GM04504 (cell line): ENCODE measurements around the gene AIRE.

Experiments used
- DNase-seq: peaks from one replicate; pipeline ENCODE4 v3.0.0-alpha.2; 2012; ENCODE audit warnings: low read depth

The AIRE gene

DNA sequence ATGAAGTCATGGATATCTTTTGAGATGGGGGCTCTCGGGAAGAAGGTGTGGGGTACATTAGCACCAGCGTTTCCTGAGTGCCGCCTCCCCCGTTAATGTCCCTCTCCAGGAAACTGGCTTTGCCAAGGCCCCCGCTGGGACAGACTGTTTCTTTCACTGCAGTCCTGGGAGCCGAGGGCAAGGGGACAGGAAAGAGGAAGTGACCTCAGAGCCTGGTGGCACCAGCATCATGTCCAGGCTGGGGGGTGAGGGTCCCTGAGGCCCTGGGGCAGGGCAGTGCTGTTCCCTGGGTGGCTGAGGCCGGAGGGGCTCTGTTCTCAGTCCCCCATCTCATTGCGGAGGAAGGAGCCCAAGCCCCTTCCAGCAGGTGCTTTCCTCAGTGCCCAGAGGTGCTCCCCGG lies 20.0 kb downstream of the AIRE start:
- no peak for DNase-seq

DNA sequence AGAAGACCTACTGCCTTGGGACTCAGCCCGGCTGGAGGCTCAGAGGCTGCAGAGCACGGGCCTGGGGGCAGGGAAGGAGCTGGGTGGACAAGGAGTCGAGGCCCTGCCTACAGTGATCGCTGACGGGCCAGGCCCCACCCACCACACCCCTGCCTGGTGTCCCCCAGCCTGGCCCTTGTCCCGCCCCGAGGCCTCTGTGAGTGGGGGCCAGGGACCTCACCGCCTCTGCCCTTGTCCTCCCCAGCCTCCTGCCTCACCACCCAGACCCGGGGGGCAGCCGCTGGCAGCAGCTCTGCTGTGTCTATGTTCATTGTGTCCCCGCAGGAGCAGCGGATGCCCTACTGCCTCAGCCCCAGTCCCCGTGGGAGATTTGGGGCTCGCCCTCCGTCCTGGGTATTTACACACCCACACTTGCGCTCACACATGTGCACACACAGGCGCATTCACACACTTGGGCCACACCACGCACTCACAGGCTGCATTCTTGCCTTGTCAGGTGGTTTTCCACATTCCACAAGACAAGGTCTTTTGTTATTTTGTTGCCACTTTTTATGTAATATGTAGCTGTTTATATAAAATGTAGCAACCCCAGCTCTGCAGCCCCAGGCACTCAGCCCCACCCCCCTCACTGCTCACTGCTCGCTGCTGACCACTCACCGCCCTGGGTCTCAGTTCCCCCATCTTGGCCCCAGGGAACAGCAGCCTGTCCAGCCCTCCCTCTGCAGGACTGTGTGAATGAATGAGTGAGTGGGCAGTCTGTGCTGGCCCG lies 21.4 kb downstream of the AIRE start:
- no peak for DNase-seq

GRCh38 chr21:44310628-44311507 lies 25.2 kb downstream of the AIRE start:
- DNase-seq: no peak

DNA sequence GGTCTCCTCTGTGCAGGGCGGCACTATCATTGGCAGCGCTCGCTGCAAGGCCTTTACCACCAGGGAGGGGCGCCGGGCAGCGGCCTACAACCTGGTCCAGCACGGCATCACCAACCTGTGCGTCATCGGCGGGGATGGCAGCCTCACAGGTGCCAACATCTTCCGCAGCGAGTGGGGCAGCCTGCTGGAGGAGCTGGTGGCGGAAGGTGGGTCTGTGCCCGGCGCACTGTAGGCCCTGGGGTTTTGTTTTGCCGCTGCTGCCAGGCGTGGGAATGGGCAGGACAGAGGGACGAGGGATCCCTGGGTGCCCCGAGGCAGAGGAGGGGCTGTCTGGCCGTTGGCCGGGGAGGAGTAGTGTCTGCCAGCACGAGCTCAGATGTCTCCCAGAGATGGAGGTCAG lies 26.4 kb downstream of the AIRE start:
- DNase-seq: no peak

GRCh38 chr21:44312716-44313115 lies 27.0 kb downstream of the AIRE start:
- DNase-seq: no peak

- DNase-seq: no peak
Measured at GRCh38 chr21:44313451-44313850, 27.8 kb downstream of the AIRE start.

DNA sequence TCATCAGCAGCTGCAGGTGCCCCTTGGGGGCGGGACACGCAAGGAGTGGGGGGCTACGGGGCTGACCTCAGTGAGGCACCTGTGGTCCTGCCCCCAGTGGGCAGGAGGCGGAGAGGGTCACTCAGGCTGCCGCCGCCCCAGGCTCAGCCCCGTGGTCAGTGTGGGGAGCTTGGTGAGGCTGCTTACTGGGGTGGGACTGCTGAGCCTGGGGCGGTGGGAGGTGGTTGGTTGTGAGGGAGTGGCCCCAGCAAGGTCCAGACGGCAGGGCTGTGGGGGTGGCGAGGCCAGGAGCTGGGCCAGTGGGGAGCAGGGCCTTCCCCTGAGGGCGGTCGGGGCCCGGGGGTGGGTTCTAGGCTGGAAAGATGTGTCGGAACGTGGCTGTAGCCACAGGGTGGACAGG lies 28.5 kb downstream of the AIRE start:
- no peak for DNase-seq

- no peak for DNase-seq
Measured at GRCh38 chr21:44314561-44314960, 28.9 kb downstream of the AIRE start.

DNA sequence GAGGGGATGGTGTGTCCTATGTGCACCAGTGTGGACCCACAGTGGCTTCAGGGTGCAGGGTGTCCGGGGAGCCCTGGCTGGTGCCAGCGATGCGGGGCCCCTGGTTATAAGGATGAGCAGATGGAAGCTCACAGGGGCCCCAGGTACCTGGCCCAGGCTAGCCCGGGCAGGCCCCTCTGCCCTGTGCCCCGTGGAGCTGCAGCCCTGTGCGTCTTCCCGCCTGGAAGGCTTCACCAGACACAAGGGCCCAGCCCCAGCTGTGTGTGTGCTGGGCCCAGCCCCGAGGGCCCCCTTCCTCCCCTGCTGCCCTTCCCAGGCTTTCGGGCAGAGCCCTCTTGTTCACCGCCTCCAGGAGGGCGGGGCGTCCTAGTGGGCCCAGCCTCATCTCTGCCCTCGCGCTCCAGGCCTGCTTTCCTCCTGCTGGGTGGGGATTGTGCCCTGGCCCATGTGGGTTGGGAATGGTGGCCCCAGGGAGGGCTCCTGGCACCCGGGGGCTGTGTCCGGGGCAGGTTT lies 30.1 kb downstream of the AIRE start:
- DNase-seq: no peak

GRCh38 chr21:44316277-44316900 lies 30.7 kb downstream of the AIRE start:
- no peak for DNase-seq

DNA sequence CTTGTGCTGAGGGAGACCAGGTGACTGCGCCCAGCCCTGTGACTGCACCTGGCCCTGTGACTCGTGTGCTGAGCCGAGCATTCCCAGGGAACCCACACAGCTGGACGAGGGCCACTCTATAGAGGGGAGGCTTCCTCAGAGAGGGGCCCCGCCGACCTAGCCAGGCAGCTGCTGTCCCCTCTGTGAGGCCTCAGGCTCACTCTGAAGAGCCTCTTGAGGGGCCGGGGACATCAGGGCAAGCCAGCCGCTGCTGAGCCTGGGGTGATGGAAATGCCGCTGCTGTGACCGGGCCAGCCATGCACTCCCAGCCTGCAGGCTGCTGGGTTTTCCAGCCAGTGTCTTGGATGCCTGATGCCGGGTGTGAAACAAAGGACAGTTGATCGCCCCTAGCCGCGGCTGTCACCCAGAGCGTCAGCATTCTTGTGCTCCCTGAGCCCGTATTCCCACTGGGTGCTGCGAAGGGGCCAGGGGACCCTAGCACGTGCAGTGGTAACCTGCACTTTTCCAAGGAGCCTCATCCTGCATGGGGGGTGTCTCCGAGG lies 31.6 kb downstream of the AIRE start:
- DNase-seq: no peak

- DNase-seq: no peak
Measured at GRCh38 chr21:44317871-44318270, 32.2 kb downstream of the AIRE start.

- no peak for DNase-seq
Measured at GRCh38 chr21:44318489-44319285, 33.0 kb downstream of the AIRE start.

DNA sequence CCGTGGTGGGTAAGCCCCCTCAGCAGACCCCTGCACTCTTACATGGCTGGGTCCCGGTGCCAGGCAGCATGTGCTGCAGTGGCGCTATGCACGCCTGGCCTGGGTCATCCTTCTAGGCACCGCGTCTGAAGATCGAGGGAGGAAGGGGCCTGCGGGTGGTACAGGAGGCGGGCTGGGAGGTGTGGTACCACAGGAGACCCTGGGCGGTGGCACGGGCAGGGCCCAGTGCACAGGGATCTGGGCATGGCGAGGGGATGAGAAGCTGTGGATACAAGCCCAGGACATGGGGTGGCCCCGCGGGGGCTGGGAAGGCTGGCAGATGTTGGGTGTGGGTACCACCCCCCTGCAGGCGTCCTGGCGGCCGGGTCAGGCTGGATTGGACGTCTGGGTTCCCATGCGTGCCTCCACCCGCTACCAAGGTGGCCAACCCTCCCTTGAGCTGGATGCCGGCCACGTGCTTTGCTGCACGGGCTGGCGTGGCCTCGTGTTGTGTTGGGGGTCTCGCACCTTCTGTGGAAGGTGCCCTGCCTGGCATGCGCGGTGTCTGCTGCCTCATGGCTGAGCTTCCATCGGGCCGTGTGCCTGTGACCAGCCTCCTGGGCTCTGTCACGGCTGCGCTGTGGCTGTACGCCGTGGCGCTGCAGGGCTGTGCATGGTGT lies 33.9 kb downstream of the AIRE start:
- no peak for DNase-seq

DNA sequence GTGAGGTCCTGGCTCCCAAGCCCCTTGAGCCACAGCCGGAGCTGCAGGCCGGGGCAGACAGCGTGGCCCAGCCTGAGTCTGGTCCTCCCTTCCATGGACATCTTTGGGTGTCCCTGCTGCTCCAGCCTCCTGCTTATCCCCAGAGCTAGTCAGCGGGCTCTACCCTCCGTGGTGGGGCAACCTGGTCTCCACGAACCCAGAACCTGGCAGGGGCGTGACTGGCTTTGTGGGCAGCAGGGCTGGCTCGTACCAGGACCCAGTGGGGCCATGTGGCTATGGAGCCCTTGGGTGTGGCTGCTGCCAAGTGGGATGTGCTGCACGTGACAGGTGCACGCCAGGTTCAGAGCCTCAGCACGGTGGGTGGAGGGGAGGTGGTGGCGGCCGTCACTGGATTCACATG lies 35.2 kb downstream of the AIRE start:
- DNase-seq: no peak

- no peak for DNase-seq
Measured at GRCh38 chr21:44321846-44322450, 36.3 kb downstream of the AIRE start.

GRCh38 chr21:44322621-44323325 lies 37.1 kb downstream of the AIRE start:
- no peak for DNase-seq

GRCh38 chr21:44323591-44323990 lies 37.9 kb downstream of the AIRE start:
- no peak for DNase-seq

- DNase-seq: no peak
Measured at GRCh38 chr21:44324106-44324853, 38.6 kb downstream of the AIRE start.

DNA sequence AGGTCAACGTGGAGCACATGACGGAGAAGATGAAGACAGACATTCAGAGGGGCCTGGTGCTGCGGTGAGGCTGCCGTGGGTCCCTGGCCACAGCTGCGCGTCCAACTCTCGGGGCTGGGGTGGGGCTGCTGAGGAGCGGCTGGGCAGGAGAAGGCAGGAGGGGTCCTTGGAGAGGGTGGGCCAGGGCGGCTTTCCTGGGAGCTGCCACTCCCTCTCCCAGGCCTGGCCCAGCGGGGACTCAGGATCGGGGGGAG lies 39.1 kb downstream of the AIRE start:
- DNase-seq: no peak
